ENCODE measurements around the gene TUBB2A.
"Not testable (repeated sequence)": the region's sequence is repeated elsewhere in the genome, so short reads cannot be mapped to it uniquely, and the experiment has no call there.

The TUBB2A gene

DNA sequence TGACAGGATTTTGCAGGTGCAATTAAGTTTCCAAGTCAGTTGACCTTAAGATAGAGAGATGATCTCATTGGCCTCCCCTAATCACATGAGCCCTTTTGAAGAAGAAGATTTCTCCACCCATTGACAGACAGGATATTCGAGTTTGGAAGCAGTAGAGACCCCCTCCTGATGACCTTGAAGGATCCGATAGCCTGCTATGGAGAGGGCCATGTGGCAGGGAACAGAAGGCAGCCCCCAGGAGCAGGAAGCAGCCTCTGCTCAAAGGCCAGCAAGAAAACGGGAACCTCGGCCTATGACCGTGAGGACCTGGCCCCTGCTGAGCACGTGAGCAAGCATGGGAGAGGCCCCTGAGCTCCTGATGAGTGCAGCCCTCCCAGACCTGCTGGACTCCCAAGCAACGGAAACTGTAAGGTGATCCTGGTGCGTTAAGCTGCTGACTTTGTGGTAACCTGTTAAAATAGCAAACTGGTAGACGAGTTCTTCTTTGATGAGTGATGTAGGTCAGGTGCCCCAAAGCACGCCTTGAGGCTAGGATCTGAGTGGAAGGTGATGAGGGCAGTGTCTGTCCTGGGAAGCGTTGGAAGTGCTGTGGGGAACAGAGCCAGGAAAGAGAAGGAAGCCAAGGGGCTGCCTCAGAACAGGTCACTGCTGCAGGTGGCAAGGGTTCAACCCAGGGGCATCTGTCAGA lies 18.5 kb upstream of the TUBB2A start:
- no peak overlapping the region for H3K4me3 Mint-ChIP-seq
- no peak overlapping the region for H3K27ac Mint-ChIP-seq (ENCODE audit: low read depth)
- ATAC-seq (replicated peaks; ENCODE audit: extremely low read depth, poor library complexity, severe bottlenecking): no peak
- no peaks in the 10 kb centered on the region for H3K4me1 Mint-ChIP-seq
- H3K36me3 Mint-ChIP-seq (ENCODE audit: insufficient read depth): peaks cover 2% of the 10 kb centered on the region
- H3K9me3 Mint-ChIP-seq: no peaks in the 10 kb centered on the region
- DNase-seq (ENCODE audit: low spot score in 2 of 2): no peak
- H3K27me3 Mint-ChIP-seq: peaks cover 32% of the 10 kb centered on the region

DNA sequence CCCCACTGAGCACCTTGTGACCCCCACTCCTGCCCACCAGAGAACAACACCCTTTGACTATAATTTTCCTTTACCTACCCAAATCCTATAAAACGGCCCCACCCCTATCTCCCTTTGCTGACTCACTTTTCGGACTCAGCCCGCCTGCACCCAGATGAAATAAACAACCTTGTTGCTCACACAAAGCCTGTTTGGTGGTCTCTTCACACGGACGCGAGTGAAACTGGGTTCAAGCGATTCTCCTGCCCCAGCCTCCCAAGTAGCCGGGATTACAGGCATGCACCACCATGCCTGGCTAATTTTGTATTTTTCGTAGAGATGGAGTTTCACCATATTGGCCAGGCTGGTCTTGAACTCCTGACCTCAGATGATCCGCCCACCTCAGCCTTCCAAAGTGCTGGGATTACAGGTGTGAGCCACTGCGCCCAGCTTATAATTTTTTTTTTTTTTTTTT lies 16.3 kb upstream of the TUBB2A start:
- not testable (repeated sequence) for H3K27ac Mint-ChIP-seq (ENCODE audit: low read depth); ATAC-seq (replicated peaks; ENCODE audit: extremely low read depth, poor library complexity, severe bottlenecking); H3K9me3 Mint-ChIP-seq; H3K4me3 Mint-ChIP-seq; DNase-seq (ENCODE audit: low spot score in 2 of 2); H3K4me1 Mint-ChIP-seq; H3K36me3 Mint-ChIP-seq (ENCODE audit: insufficient read depth)
- peaks cover 15% of the 10 kb centered on the region for H3K27me3 Mint-ChIP-seq

DNA sequence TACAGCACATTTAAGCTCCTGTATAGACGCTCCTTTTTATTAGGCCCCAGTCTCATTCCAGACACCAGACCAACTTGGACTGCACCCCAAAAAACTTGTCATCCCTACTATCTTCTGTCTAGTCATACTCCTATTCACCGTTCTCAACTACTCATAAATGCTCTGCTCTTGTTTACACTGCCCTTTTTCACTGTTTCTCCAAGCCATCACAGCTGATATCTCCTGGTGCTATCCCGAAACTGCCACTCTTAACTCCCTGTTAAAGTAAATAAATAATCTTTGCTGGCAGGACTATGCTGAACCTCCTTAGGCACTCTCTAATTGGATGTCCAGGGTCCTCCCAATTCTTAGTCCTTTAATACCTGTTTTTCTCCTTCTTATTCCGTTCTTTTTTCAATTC lies 15.4 kb upstream of the TUBB2A start:
- not testable (repeated sequence) for H3K4me1 Mint-ChIP-seq, H3K27me3 Mint-ChIP-seq

DNA sequence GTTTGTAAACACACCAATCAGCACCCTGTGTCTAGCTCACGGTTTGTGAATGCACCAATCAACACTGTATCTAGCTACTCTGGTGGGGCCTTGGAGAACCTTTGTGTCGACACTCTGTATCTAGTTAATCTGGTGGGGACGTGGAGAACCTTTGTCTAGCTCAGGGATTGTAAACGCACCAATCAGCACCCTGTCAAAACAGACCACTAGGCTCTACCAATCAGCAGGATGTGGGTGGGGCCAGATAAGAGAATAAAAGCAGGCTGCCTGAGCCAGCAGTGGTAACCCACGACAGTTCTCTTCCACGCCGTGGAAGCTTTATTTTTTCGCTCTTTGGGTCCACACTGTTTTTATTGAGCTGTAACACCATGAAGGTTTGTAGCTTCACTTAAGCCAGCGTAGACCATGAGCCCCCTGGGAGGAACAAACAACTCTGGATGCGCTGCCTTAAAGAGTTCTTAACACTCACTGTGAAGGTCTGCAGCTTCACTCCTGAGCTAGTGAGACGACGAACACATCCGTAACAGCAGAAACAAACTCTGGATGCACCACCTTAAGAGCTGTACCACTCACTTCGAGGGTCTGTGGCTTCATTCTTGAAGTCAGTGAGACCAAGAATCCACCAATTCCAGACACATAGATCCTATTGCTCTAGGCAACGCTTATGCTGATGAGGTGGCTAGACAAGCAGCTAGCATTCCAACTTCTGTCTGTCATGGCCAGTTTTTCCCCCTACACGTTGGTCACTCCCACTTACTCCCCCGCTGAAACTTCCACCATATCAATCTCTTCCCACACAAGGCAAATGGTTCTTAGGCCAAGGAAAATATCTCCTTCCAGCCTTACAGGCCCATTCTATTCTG lies 14.2 kb upstream of the TUBB2A start:
- not testable (repeated sequence) for H3K4me3 Mint-ChIP-seq; H3K9me3 Mint-ChIP-seq; H3K4me1 Mint-ChIP-seq; H3K27me3 Mint-ChIP-seq; H3K27ac Mint-ChIP-seq (ENCODE audit: low read depth); ATAC-seq (replicated peaks; ENCODE audit: extremely low read depth, poor library complexity, severe bottlenecking); DNase-seq (ENCODE audit: low spot score in 2 of 2); H3K36me3 Mint-ChIP-seq (ENCODE audit: insufficient read depth)

More for the DNA sequence above, 15.4 kb upstream of the TUBB2A start:
- not testable (repeated sequence) for DNase-seq (ENCODE audit: low spot score in 2 of 2); H3K27ac Mint-ChIP-seq (ENCODE audit: low read depth); H3K9me3 Mint-ChIP-seq; H3K36me3 Mint-ChIP-seq (ENCODE audit: insufficient read depth); ATAC-seq (replicated peaks; ENCODE audit: extremely low read depth, poor library complexity, severe bottlenecking); H3K4me3 Mint-ChIP-seq

DNA sequence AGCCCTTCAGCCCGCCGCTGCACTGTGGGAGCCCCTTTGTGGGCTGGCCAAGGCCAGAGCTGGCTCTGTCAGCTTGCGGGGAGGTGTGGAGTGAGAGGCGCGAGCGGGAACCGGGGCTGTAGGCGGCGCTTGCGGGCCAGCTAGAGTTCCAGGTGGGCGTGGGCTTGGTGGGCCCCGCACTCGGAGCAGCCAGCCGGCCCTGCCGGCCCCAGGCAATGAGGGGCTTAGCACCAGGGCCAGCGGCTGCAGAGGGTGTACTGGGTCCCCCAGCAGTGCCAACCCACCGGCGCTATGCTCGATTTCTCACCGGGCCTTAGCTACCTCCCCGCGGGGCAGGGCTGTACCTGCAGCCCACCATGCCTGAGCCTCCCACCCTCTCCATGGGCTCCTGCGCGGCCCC lies 13.3 kb upstream of the TUBB2A start:
- H3K36me3 Mint-ChIP-seq (ENCODE audit: insufficient read depth); H3K27me3 Mint-ChIP-seq; H3K4me1 Mint-ChIP-seq; ATAC-seq (replicated peaks; ENCODE audit: extremely low read depth, poor library complexity, severe bottlenecking); DNase-seq (ENCODE audit: low spot score in 2 of 2); H3K9me3 Mint-ChIP-seq; H3K27ac Mint-ChIP-seq (ENCODE audit: low read depth); H3K4me3 Mint-ChIP-seq: not testable (repeated sequence)

DNA sequence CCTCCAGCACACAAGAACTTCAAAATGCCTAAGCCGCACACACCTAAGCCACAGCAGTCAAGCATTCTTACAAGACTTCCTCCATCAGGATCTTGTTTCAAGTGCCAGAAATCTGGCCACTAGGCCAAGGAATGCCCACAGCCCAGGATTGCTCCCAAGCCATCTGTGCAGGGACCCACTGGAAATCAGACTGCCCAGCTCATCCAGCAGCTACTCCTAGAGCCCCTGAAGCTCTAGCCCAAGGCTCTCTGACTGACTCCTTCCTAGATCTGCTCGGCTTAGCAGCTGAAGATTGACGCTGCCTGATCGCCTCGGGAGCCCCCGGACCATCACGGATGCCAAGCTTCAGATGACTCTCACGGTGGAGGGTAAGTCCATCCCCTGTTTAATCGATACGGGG lies 10.7 kb upstream of the TUBB2A start:
- H3K4me1 Mint-ChIP-seq; ATAC-seq (replicated peaks; ENCODE audit: extremely low read depth, poor library complexity, severe bottlenecking): not testable (repeated sequence)

DNA sequence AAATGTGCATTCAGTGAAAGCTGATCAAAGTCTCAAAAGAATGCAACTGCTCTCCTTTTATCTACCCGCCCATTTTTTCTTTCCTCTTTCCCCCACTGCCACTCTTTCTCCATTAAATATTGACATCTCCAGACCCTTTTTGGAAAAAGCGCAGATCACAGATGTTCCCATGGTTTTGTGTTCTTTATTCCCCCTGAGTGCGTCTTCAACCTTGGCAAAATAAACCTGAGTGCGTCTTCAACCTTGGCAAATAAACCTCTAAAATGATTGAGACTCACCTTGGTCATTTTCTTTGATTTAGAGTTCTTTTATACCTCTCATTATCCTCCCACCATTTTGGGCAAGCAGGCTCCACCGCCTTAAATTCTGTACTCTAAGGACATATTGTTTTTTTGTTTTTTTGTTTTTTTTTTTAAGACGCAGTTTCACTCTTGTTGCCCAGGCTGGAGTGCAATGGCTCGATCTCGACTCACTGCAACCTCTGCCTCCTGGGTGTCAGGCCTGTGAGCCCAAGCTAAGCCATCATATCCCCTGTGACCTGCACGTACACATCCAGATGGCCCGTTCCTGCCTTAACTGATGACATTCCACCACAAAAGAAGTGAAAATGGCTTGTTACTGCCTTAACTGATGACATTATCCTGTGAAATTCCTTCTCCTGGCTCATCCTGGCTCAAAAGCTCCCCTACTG lies 9.3 kb upstream of the TUBB2A start:
- not testable (repeated sequence) for H3K36me3 Mint-ChIP-seq (ENCODE audit: insufficient read depth); H3K27ac Mint-ChIP-seq (ENCODE audit: low read depth); DNase-seq (ENCODE audit: low spot score in 2 of 2); H3K9me3 Mint-ChIP-seq; H3K4me3 Mint-ChIP-seq; ATAC-seq (replicated peaks; ENCODE audit: extremely low read depth, poor library complexity, severe bottlenecking); H3K27me3 Mint-ChIP-seq
- peaks cover 17% of the 10 kb centered on the region for H3K4me1 Mint-ChIP-seq

More for the DNA sequence above, 10.7 kb upstream of the TUBB2A start:
- not testable (repeated sequence) for DNase-seq (ENCODE audit: low spot score in 2 of 2); H3K36me3 Mint-ChIP-seq (ENCODE audit: insufficient read depth); H3K9me3 Mint-ChIP-seq; H3K27ac Mint-ChIP-seq (ENCODE audit: low read depth); H3K27me3 Mint-ChIP-seq; H3K4me3 Mint-ChIP-seq

DNA sequence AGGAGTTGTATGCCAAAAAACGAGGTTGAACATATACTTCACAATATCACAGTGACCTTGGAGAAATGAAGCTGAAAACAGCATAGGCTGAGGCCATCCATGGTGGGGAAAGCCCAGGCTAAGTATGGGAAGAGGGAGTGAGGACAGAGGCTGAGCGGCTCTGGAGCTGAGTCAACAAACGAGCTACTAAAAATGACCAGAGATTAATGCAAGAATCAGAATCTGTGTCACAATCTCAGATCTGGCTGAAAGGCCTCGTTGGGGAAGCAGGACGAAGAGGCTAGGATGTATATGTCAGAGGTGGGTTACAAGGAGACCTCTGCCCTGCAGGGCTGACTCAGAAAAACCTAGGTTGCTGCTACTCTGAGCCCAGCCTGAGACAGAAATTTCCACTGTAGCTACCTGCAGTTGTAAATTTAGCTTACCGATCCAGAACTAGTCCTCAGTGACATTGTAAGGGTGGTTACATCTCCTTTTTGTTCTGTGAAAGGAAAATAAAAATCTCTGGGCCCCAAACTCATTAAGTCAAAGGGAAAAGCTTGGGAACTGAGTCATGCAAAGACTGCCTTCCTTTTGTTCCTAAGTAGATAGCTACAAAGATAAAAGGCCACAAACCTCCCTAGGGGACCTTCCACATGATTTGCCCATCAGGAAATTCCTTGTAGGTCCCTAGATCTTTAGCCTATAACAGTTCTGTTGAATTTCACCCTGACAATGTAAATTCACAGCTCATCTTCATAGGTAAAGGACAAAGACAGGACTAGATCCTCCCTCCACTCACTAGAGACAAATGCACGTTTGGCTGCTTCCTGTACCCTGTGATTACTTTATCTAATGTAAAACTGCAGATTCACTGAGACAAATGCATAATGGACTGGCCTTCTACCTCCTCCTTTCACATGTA lies 8.5 kb upstream of the TUBB2A start:
- DNase-seq (ENCODE audit: low spot score in 2 of 2): no peak
- Mint-ChIP-seq H3K4me3 (no peak overlapping the region), H3K27me3 (no peaks in the 10 kb centered on the region), H3K4me1 (peaks cover 20% of the 10 kb centered on the region), H3K27ac (ENCODE audit: low read depth) (no peak overlapping the region), H3K36me3 (ENCODE audit: insufficient read depth) (no peaks in the 10 kb centered on the region), H3K9me3 (no peaks in the 10 kb centered on the region)
- no peak for ATAC-seq (replicated peaks; ENCODE audit: extremely low read depth, poor library complexity, severe bottlenecking)

DNA sequence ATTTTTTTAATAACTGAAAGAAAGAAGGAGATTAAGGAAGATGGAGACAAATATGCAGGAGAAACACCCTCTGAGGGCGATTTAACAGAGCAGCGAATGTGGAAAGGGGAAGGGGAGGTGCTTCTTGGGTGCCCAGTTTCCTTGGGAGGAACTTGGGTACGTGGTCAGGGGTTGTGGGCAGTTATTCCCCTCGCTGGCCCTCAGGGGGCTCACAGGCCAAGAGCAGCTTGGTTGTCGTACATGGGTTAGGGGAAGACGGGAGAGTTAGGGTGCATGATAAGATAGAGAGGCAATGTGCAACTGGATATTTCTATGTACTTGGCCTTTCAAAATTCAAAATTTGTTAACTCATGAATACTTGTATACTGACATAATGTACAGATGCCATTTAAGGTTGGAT lies 7.0 kb upstream of the TUBB2A start:
- H3K4me3 Mint-ChIP-seq: no peak overlapping the region
- H3K4me1 Mint-ChIP-seq: peaks cover 35% of the 10 kb centered on the region
- ATAC-seq (replicated peaks; ENCODE audit: extremely low read depth, poor library complexity, severe bottlenecking) (no peak), DNase-seq (ENCODE audit: low spot score in 2 of 2) (no peak)
- H3K27ac Mint-ChIP-seq (ENCODE audit: low read depth): no peak overlapping the region
- H3K9me3 Mint-ChIP-seq: no peaks in the 10 kb centered on the region
- no peaks in the 10 kb centered on the region for H3K36me3 Mint-ChIP-seq (ENCODE audit: insufficient read depth)
- H3K27me3 Mint-ChIP-seq: no peaks in the 10 kb centered on the region

DNA sequence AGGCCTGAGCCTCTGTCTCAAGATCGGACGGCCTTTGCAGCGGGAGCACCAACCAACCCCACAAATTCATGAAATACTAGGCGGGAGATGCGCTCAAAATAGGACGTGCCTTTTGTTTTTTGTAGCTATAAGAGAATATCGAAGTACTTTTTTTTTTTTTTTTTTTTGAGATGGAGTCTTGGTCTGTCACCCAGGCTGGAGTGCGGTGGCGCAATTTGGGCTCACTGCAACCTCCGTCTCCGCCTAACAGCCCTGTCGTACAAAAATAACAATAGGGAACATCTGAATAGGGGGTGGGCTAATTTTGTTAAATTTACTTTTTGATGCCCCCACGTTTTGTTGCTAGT lies 5.9 kb upstream of the TUBB2A start:
- no peak for ATAC-seq (replicated peaks; ENCODE audit: extremely low read depth, poor library complexity, severe bottlenecking)
- Mint-ChIP-seq H3K27me3 (no peaks in the 10 kb centered on the region), H3K4me1 (peaks cover 35% of the 10 kb centered on the region), H3K36me3 (ENCODE audit: insufficient read depth) (no peaks in the 10 kb centered on the region), H3K4me3 (peak overlapping the region; percentile 79), H3K27ac (ENCODE audit: low read depth) (peak overlapping the region; percentile 74), H3K9me3 (no peaks in the 10 kb centered on the region)
- DNase-seq (ENCODE audit: low spot score in 2 of 2): no peak

DNA sequence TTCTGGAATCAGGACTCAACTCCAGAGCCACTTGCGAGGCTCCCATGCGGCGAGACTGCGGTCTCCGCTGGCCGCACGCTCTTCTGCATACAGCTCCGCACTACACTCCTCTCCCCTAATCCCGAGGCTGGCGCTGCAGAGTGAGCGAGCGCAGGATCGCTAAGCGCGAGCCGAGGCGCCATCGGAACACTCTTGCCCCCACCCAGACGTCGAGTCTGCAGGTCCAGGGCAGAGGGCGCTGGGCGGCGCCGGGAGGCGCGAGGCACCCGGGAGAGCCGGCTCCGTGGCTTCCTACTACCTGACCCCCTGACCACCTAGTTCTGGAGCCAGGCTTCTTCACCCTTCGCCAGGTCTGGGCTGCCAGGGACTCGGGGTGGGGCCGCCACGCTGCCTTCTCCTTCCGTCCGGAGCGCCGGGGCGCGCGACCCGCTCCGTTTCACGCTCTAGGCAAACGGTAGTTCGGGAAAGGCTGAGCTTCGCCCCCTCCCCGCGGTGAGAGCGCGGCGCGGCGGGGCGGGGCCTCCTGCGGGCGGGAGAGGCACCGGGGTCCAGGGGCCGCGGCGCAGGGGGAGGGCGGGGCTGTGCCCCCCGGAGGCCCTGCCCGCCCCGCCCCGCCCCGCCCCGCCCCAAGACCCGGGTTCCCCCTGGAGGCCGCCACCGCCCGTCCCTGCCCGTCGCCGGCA lies 5.4 kb upstream of the TUBB2A start:
- peaks cover 35% of the 10 kb centered on the region for H3K4me1 Mint-ChIP-seq
- ATAC-seq (replicated peaks; ENCODE audit: extremely low read depth, poor library complexity, severe bottlenecking) (peak; percentile 45), DNase-seq (ENCODE audit: low spot score in 2 of 2) (peak; percentile 33 to 35)
- H3K4me3 Mint-ChIP-seq: peak overlapping the region; percentile 79
- H3K9me3 Mint-ChIP-seq: no peaks in the 10 kb centered on the region
- H3K27ac Mint-ChIP-seq (ENCODE audit: low read depth): peak overlapping the region; percentile 74
- H3K36me3 Mint-ChIP-seq (ENCODE audit: insufficient read depth): no peaks in the 10 kb centered on the region
- no peaks in the 10 kb centered on the region for H3K27me3 Mint-ChIP-seq

All from central memory CD8-positive, alpha-beta T cell (primary cell).